Right cardiac atrium (tissue), 5 donors: ENCODE data around the gene SMPD2. TPM values are rescaled to one million over a fixed set of nuclear protein-coding genes. Genes with fewer than 3 reads are reported as not detected.

Experiments
- ATAC-seq, 2 donors: fragments of 200-7000 bp; cut with Tn5 transposase; one replicate each; pipeline versions ENCODE4 v1.8.0 to v1.9.1; 2020; ENCODE audit warnings: moderate library complexity in 2 of 2, mild to moderate bottlenecking in 1 of 2
- DNase-seq, 3 donors: peaks; one replicate each; pipeline ENCODE4 v3.0.0-alpha.2; 2020
- H3K27ac ChIP-seq: one replicate; pipeline ENCODE4 v1.5.1; 2013; ENCODE audit warnings: mild to moderate bottlenecking, low read length, control low read depth, moderate library complexity
- H3K27me3 ChIP-seq: one replicate; pipeline ENCODE4 v1.6.1; 2013; ENCODE audit not compliant: control insufficient read depth, insufficient read depth
- H3K4me1 ChIP-seq: one replicate; pipeline ENCODE4 v1.6.1; 2013; ENCODE audit warnings: low read length; ENCODE audit not compliant: control insufficient read depth, insufficient read depth
- H3K4me3 ChIP-seq: one replicate; pipeline ENCODE4 v1.5.1; 2013; ENCODE audit warnings: low read length, control low read depth
- H3K9me3 ChIP-seq: one replicate; pipeline ENCODE4 v1.6.1; 2013; ENCODE audit warnings: low read length; ENCODE audit not compliant: control insufficient read depth
- WGBS: extraction: QIAGEN DNeasy Blood & Tissue Kit; methylation state at CpG from one replicate; pipeline ENCODE4 v1.1.7; 2013; 5-methylcytosine and 5-hydroxymethylcytosine counted together
- intact Hi-C, 4 donors: fragments of 100-400 bp; cut with DNase I; formaldehyde crosslinking; loops; one replicate each; pipeline versions ENCODE4 v1.11.0 to v1.14.0; 2022 to 2023
- polyA plus RNA-seq: library from polyadenylated mRNA; stranded (reverse); fragments of 200-250 nt; gene quantifications from one replicate; pipeline ENCODE4 v1.2.3, GENCODE V29; 2013
- total RNA-seq, 4 donors: library from RNA; stranded (reverse); fragmentation: NEBNext Ultra II Directional; extraction: Animal tissue kit (Norgen Biotek cat#: 25700); gene quantifications; one replicate each; pipeline ENCODE4 v1.2.1, GENCODE V29; 2021
- donor health status: healthy with polysubstance abuse.
- donor health status: DM: no; HTN: yes; CAD: no.
- donor health status: DM: no; HTN: no; CAD: no.
- donor health status: DM: no; HTN: yes; CAD: no; lungs with severe emphysema.
- donor health status: DM: yes; HTN: yes; CAD: no.

The SMPD2 gene
- total and polyA plus RNA-seq, 5 donors: 4.6 to 6.7 (median 5.7) TPM

- 90% methylated on average over 2 of the region's 2 CpGs for WGBS
- Histone ChIP-seq H3K9me3 (no peaks in the 10 kb centered on the region), H3K4me3 (no peak overlapping the region), H3K27ac (no peak overlapping the region), H3K27me3 (no peaks in the 10 kb centered on the region), H3K4me1 (peaks cover 4% of the 10 kb centered on the region)
- ATAC-seq (no peak), DNase-seq (no peak)
- intact Hi-C loops: no loop called here
Observed at GRCh38 chr6:109424946-109425345, 15.6 kb upstream of the SMPD2 start.

GRCh38 chr6:109428889-109429477 is 11.5 kb upstream of the SMPD2 start:
- 38% methylated on average over 7 of the region's 7 CpGs for WGBS
- intact Hi-C loops: no loop called here

GRCh38 chr6:109429496-109429895 is 11.0 kb upstream of the SMPD2 start:
- ATAC-seq (no peak), DNase-seq (no peak)
- no peak overlapping the region for H3K27ac ChIP-seq
- no peaks in the 10 kb centered on the region for H3K27me3 ChIP-seq
- intact Hi-C loops: no loop called here
- H3K9me3 ChIP-seq: no peaks in the 10 kb centered on the region
- no peak overlapping the region for H3K4me3 ChIP-seq
- H3K4me1 ChIP-seq: peaks cover 4% of the 10 kb centered on the region
- WGBS: 91% methylated on average over 3 of the region's 3 CpGs

More at GRCh38 chr6:109428889-109429477, 11.5 kb upstream of the SMPD2 start:
- Histone ChIP-seq H3K4me1 (peaks cover 4% of the 10 kb centered on the region), H3K27ac (no peak overlapping the region), H3K4me3 (no peak overlapping the region), H3K27me3 (no peaks in the 10 kb centered on the region), H3K9me3 (no peaks in the 10 kb centered on the region)
- ATAC-seq (peak; percentile 47 to 63), DNase-seq (no peak)

GRCh38 chr6:109434456-109434855 is 6.1 kb upstream of the SMPD2 start:
- intact Hi-C loops: no loop called here
- WGBS: 56% methylated on average over 2 of the region's 2 CpGs
- ATAC-seq (no peak), DNase-seq (no peak)
- Histone ChIP-seq H3K27ac (no peak overlapping the region), H3K4me1 (peaks cover 2% of the 10 kb centered on the region), H3K4me3 (no peak overlapping the region), H3K27me3 (no peaks in the 10 kb centered on the region), H3K9me3 (no peaks in the 10 kb centered on the region)

- ATAC-seq: no peak
- DNase-seq: no peak
- intact Hi-C loops: no loop called here
- no peak overlapping the region for H3K27ac ChIP-seq
- H3K27me3 ChIP-seq: no peaks in the 10 kb centered on the region
- no peak overlapping the region for H3K4me3 ChIP-seq
- H3K9me3 ChIP-seq: no peaks in the 10 kb centered on the region
- no peaks in the 10 kb centered on the region for H3K4me1 ChIP-seq
- WGBS: 95% methylated on average over 5 of the region's 5 CpGs
Observed at GRCh38 chr6:109436041-109436440, 4.5 kb upstream of the SMPD2 start.

- H3K4me1 ChIP-seq: peaks cover 2% of the 10 kb centered on the region
- DNase-seq (peak; percentile 49 to 80 (median 77)), ATAC-seq (peak; percentile 36 to 50)
- H3K27ac ChIP-seq: peak overlapping the region; percentile 49
- 1% methylated on average over 31 of the region's 31 CpGs for WGBS
- no peaks in the 10 kb centered on the region for H3K27me3 ChIP-seq
- peak overlapping the region; percentile 75 for H3K4me3 ChIP-seq
- H3K9me3 ChIP-seq: no peaks in the 10 kb centered on the region
- intact Hi-C loops: no loop called here
Observed at GRCh38 chr6:109441069-109441816, 719 bp downstream of the SMPD2 start.

- Histone ChIP-seq H3K27me3 (no peaks in the 10 kb centered on the region), H3K9me3 (no peaks in the 10 kb centered on the region), H3K4me1 (peaks cover 2% of the 10 kb centered on the region), H3K27ac (no peak overlapping the region), H3K4me3 (no peak overlapping the region)
- DNase-seq: no peak
- intact Hi-C loops: no loop called here
- 93% methylated on average over 6 of the region's 6 CpGs for WGBS
- ATAC-seq: no peak
Observed at GRCh38 chr6:109442393-109442924, 1.9 kb downstream of the SMPD2 start.

GRCh38 chr6:109443425-109443950 is 3.0 kb downstream of the SMPD2 start:
- Histone ChIP-seq H3K27ac (no peak overlapping the region), H3K4me1 (peaks cover 2% of the 10 kb centered on the region), H3K4me3 (no peak overlapping the region), H3K27me3 (no peaks in the 10 kb centered on the region), H3K9me3 (no peaks in the 10 kb centered on the region)
- intact Hi-C loops: no loop called here
- WGBS: 94% methylated on average over 10 of the region's 10 CpGs
- ATAC-seq (no peak), DNase-seq (peak in 1 of 3 donors; percentile 50)

GRCh38 chr6:109445382-109445781 is 4.9 kb downstream of the SMPD2 start:
- H3K27ac ChIP-seq: no peak overlapping the region
- H3K27me3 ChIP-seq: no peaks in the 10 kb centered on the region
- H3K9me3 ChIP-seq: no peaks in the 10 kb centered on the region
- H3K4me1 ChIP-seq: peaks cover 2% of the 10 kb centered on the region
- intact Hi-C loops: no loop called here
- DNase-seq (no peak), ATAC-seq (no peak)
- H3K4me3 ChIP-seq: no peak overlapping the region
- WGBS: 93% methylated on average over 9 of the region's 9 CpGs

- Histone ChIP-seq H3K4me3 (no peak overlapping the region), H3K27me3 (no peaks in the 10 kb centered on the region), H3K4me1 (peaks cover 2% of the 10 kb centered on the region), H3K9me3 (no peaks in the 10 kb centered on the region), H3K27ac (no peak overlapping the region)
- ATAC-seq: no peak
- WGBS: 87% methylated on average over 15 of the region's 15 CpGs
- intact Hi-C loops: no loop called here
- DNase-seq: peak in 1 of 3 donors; percentile 54
Observed at GRCh38 chr6:109446072-109446471, 5.5 kb downstream of the SMPD2 start.

- ATAC-seq: no peak
- intact Hi-C loops: no loop called here
- no peak for DNase-seq
- no peaks in the 10 kb centered on the region for H3K4me1 ChIP-seq
- no peak overlapping the region for H3K27ac ChIP-seq
- H3K27me3 ChIP-seq: no peaks in the 10 kb centered on the region
- WGBS: 92% methylated on average over 8 of the region's 8 CpGs
- no peak overlapping the region for H3K4me3 ChIP-seq
- H3K9me3 ChIP-seq: no peaks in the 10 kb centered on the region
Observed at GRCh38 chr6:109446541-109446940, 6.0 kb downstream of the SMPD2 start.
